HG03520 (cell line): ENCODE results near the gene MAGI1.
"Not testable (repeated sequence)": the region's sequence is repeated elsewhere in the genome, so short reads cannot be mapped to it uniquely, and the experiment has no call there.

Source experiments
- ATAC-seq: cut with Tn5 transposase; IDR thresholded peaks from one replicate; pipeline ENCODE4 v1.9.1; 2021; ENCODE audit warnings: mild to moderate bottlenecking, moderate library complexity; ENCODE audit not compliant: unreplicated experiment

The MAGI1 gene

DNA sequence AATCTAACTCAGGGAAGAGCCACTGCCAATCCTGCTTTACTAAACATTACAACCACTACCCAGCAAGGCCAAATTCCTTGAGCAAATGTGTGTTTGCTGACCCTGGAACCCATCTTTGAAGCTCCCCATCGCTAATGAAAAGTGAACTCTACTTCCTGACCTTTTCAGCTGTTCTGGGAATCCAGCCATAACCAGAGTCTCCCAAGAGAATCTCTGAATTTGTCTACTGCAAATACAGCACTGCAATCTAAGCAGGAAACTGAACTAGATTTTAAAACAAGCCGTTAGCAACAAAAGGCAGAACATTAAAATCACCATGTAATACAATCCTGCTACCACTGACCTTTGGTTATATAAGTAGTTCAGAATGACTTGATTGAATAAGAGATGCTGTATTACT, 309.2 kb downstream of the MAGI1 start:
- no peak for ATAC-seq

GRCh38 chr3:65728138-65728537, 310.6 kb downstream of the MAGI1 start:
- no peak for ATAC-seq

- no peak for ATAC-seq
Observed at GRCh38 chr3:65723985-65724384, 314.7 kb downstream of the MAGI1 start.

DNA sequence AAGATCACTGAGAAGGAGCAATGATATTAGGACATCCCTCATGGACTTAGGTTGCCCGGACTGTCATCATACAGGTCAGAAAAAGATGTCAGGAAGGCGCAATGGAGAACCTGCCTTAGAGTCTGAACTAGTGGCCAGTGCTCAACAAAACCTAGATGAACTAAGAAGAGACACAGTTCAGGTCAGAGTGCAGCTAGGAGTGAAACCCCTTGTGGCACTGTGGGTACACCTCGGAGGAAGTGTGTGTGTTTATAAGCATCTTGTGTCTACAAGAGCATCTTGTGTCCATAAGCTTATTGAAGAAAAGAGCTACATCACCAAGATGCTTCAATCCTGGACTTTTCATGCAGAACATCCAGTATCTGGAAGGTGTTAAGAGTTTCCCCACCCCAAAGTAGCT, 315.7 kb downstream of the MAGI1 start:
- no peak for ATAC-seq

DNA sequence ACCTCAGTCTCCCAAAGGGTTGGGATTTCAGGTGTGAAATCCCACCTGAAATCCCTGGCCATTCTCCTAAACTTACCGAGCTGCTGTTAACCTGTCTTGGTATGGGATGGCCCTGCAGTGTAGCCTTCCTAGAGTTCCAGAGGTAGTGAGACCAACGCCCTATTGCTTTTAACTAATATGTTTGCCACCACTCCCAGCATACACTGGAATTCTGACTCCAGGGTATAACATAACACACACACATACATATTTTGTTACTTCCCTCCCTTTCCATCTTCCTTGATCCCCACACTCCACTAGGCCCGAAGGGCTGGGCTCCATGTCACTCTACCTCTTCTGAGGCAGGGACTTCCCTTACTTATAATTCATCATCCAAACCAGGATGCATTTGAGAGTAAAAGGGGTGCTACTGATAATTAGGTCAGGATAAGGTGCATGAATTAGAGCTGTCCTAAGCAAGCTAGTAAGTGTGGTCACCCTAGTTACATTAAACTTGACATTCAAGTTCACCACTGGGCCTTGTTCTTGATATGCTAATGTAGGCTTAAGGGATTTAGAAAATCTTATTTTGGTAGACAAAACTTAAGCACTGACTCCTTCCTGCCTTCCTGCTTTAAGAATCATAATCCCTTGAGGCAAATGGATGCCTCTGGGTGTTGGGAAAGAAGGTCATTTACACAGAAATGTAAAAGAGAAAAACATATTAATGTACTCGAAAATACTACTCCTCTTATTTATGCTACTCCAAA, 317.6 kb downstream of the MAGI1 start:
- ATAC-seq: no peak

GRCh38 chr3:65719639-65720038, 319.1 kb downstream of the MAGI1 start:
- not testable (repeated sequence) for ATAC-seq

GRCh38 chr3:65717676-65718346, 320.9 kb downstream of the MAGI1 start:
- ATAC-seq: no peak

GRCh38 chr3:65716071-65716751, 322.5 kb downstream of the MAGI1 start:
- no peak for ATAC-seq

DNA sequence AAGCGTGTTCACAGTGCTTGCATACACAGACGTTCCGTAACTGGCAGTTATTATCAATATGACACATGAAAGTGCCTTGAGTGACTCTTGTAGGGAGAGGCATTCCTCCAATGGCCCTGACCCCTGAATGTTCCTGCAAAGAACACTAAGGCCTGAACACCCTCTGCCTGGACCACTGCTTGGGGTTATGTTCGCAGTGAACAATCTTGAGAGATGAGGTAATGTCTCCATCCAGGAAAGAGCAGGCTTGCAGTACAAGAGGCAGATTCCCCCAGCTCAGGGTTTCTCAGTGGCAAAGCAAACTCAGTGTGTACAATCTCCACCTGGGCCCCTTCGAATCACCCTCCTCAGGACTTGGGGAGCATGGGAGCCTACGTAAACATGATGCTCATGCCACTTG, 324.6 kb downstream of the MAGI1 start:
- ATAC-seq: no peak

- ATAC-seq: no peak
Observed at GRCh38 chr3:65713016-65713415, 325.7 kb downstream of the MAGI1 start.

DNA sequence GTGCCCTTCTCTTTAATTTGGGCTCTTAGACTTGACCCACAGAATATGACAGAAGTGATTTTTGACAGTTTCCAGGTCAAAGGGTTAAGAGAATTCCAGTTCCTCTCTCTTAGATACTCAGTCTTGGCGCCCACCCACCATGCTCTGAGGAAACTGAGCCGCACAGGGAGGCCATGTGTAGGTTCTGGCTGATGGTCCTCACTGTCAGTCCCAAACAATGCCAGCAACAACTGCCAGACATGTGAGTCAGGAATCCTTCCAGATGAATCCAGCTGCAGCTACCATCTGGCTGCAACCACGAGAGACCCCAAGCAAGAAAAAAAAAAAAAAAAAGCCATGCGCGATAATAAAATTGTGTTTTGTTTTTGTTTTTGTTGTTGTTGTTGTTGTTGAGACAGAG, 326.6 kb downstream of the MAGI1 start:
- ATAC-seq: no peak

DNA sequence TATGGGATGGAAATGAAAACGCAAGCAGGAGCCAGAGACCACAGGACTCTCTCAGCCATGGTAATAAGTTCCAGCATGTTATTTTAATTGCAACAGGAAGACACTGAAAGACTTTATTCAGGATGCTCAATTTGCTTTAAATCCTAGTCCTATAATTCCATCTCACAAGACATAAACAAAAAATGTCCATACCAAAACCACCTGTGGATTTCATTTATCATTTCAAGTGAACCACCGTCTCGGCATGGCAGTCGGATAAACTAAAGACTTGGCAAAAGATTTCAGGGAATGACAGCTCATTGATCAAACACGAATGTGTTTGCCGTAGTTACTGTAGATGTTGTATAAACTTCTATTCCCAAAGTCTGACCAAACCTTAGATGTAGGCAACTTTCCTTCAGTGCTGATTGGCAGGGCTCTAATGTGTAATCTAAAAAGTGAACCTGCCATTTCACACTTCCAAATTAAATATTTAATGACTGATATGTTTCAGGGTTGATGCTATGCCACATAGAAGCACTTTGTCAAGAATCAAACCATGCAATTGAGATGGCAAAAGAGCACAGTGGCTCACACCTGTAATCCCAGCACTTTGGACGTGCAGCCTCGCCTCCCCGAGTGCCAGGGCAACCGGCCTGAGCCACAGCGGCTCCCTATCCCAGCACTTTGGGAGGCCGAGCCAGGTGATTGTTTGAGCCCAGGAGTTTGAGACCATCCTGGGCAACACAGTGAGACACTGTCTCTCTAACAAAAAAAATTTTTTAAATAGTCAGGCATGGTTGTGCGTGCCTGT, 331.7 kb downstream of the MAGI1 start:
- no peak for ATAC-seq

DNA sequence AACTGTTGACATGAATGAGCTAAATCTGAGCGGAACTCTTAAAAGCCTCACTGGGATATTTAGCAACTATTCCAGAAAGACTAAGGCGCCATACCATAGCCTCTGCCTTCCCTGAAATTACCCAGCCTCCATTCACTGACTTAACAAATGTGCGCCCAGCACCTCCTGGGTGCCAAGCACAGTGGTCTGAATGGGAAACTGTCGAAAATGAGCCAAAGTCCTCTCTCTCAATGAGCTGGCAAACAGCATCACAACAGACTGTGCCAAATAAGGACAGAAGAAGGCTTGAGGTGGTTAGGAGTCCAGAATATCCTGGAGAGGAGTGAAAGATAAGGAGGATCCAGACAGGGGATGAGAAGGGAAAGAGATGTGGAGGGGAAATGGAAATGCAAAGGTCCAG, 332.4 kb downstream of the MAGI1 start:
- no peak for ATAC-seq

GRCh38 chr3:65703820-65704219, 334.9 kb downstream of the MAGI1 start:
- ATAC-seq: no peak

GRCh38 chr3:65703026-65703425, 335.7 kb downstream of the MAGI1 start:
- ATAC-seq: no peak

DNA sequence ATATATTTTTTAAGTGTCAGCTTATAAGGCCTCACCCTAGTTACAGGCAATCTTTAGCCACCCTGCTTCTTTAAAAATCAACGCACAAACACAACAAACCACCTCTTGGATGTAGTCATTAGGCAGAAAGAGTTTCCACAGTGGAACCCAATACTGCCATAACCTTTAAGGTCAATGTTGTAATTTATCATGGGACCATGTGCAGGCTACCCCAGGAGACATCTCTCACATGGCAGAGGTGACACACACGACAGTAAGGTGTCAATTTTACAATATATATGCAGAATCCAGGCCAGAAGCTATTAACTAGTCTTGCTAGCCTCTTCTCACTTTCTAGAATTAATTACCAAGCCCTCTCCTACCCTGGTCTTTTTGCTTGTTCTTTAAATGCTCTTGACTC, 336.5 kb downstream of the MAGI1 start:
- no peak for ATAC-seq

DNA sequence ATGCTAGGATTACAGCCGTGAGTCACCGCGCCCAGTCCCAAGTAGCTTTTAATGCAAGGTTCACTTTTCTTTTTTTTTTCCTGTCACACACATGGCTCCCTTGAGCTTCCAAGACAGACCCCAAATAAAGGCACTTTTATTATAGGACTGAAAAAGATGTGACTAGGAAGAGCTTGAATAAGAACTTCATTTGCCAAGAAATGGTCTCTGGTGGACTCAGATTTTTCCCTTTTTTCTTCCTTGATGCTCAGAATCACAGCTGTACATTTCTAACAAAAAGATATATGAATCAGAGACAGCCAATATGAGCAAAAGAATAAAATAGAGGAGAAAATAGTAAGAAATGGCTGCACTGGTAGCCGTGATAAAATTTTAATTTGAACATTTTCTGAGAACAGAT, 337.2 kb downstream of the MAGI1 start:
- no peak for ATAC-seq

- no peak for ATAC-seq
Observed at GRCh38 chr3:65689436-65689835, 349.3 kb downstream of the MAGI1 start.

DNA sequence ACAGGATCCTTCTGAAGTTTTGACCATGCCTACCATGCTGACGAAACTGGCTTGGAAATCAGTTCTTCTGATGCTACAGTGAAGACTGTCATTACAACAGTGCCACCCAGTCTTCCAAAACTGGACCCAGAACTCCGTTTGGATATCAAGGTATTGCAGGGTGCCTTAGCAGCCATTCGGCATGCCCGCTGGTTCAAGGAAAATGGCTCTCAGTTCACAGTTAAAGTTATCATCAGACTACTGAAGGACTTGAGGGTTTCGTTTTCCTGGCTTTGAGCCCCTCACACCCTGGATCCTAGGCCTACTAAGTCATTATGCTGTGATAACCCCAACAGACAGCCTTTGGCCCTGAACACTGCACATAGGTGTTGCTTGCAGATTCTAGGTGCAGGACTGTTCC, 351.0 kb downstream of the MAGI1 start:
- no peak for ATAC-seq

DNA sequence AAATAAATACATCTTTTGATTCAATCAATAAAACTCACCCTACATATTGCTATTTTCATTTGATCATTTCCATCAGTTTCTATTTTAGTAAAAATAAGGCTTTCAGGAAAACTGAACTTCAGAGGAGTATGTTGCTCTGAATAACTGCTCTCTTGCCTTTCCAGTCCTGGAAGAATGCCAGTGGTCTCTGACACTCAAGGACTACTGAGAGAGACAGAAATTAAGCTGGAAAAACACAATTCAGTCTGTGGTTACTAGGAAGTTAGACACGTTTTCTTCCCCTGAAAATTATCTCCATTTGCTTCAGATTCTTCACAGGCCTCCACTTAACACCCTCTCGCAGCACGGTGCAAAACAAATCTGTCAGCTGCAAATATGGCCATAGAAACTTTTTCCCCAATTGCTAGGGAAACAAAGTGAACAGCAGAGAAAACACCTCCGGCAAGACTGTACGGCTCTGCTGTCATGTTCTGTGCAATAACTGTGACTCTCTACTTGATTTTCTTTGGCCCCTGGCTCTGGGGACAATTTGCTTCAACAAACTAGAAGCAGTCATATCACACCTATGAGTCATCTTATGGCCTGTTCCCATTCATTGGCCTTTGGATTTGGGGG, 353.0 kb downstream of the MAGI1 start:
- no peak for ATAC-seq

DNA sequence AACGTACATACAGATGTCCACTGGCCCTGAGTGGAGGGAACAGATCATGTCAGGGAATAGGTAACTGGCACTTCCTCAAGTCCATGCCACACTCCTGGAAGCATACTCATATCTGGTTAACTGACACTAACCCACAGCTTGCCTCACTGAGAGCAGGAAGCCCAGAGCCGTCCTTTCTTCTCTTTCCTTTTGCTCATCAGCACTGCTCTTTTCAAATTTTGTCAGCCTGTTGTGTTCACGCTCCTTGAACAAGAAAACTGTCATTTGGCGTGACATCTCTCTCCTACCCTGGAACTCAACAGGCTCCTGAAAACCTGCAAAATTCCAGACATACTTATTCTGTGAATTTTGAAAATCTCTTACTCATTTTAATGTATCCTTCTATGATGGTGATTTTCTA, 360.2 kb downstream of the MAGI1 start:
- ATAC-seq: no peak
